ENCODE results near the gene ZNF169. TPM values are rescaled to one million over a fixed set of nuclear protein-coding genes. Genes with fewer than 3 reads are reported as not detected.
"Not testable (repeated sequence)": the region's sequence is repeated elsewhere in the genome, so short reads cannot be mapped to it uniquely, and the experiment has no call there.

Gene ZNF169
- total RNA-seq, 1 donor from 2014 or later: 4.8 TPM

- no peak for DNase-seq
These were observed 28.9 kb downstream of the ZNF169 start for GRCh38 chr9:94287877-94288513.

GRCh38 chr9:94289691-94290090 is 30.6 kb downstream of the ZNF169 start:
- DNase-seq: no peak

- no peak for DNase-seq
These were observed 40.0 kb downstream of the ZNF169 start for GRCh38 chr9:94298949-94299599.

GRCh38 chr9:94300470-94301301 is 41.6 kb downstream of the ZNF169 start:
- DNase-seq: no peak

GRCh38 chr9:94301583-94301982 is 42.5 kb downstream of the ZNF169 start:
- no peak for DNase-seq

- DNase-seq: no peak
These were observed 43.3 kb downstream of the ZNF169 start for GRCh38 chr9:94302426-94302825.

- DNase-seq: no peak
These were observed 44.2 kb downstream of the ZNF169 start for GRCh38 chr9:94303321-94303720.

GRCh38 chr9:94315034-94315984 is 56.2 kb downstream of the ZNF169 start:
- DNase-seq: not testable (repeated sequence)

GRCh38 chr9:94316236-94316635 is 57.1 kb downstream of the ZNF169 start:
- DNase-seq: not testable (repeated sequence)

GRCh38 chr9:94317949-94318657 is 59.0 kb downstream of the ZNF169 start:
- not testable (repeated sequence) for DNase-seq

- DNase-seq: not testable (repeated sequence)
These were observed 63.3 kb downstream of the ZNF169 start for GRCh38 chr9:94322342-94322940.

- DNase-seq: not testable (repeated sequence)
These were observed 64.2 kb downstream of the ZNF169 start for GRCh38 chr9:94323153-94323798.

GRCh38 chr9:94325583-94325982 is 66.5 kb downstream of the ZNF169 start:
- DNase-seq: not testable (repeated sequence)

- not testable (repeated sequence) for DNase-seq
These were observed 69.4 kb downstream of the ZNF169 start, which contains the start of gene NUTM2F for GRCh38 chr9:94328544-94328943. NUTM2F (minus strand) TSS chr9:94328644; CDS start chr9:94328623, 21 bp downstream.

GRCh38 chr9:94336445-94336844 is 77.3 kb downstream of the ZNF169 start:
- DNase-seq: not testable (repeated sequence)

- DNase-seq: not testable (repeated sequence)
These were observed 79.6 kb downstream of the ZNF169 start for GRCh38 chr9:94338723-94339122.

- not testable (repeated sequence) for DNase-seq
These were observed 80.6 kb downstream of the ZNF169 start for GRCh38 chr9:94339657-94340056.

GRCh38 chr9:94340750-94341149 is 81.7 kb downstream of the ZNF169 start:
- DNase-seq: not testable (repeated sequence)

GRCh38 chr9:94341703-94342102 is 82.6 kb downstream of the ZNF169 start:
- not testable (repeated sequence) for DNase-seq

GRCh38 chr9:94347451-94347850 is 88.4 kb downstream of the ZNF169 start:
- DNase-seq: not testable (repeated sequence)
